Neural crest cell (in vitro differentiated cells): ENCODE results near the gene ARHGEF7. TPM values are rescaled to one million over a fixed set of nuclear protein-coding genes. Genes with fewer than 3 reads are reported as not detected.

Experiments
- DNase-seq: peaks from one replicate; pipeline ENCODE4 v3.0.0; 2021; ENCODE audit warnings: low read depth, mixed read lengths, low spot score
- H3K27ac Mint-ChIP-seq: one replicate; pipeline ENCODE4 v1.8.0; 2021; ENCODE audit warnings: mild to moderate bottlenecking, mixed read lengths; ENCODE audit not compliant: unreplicated experiment
- H3K27me3 Mint-ChIP-seq: 2 replicates; pipeline ENCODE4 v1.8.0; 2021; ENCODE audit warnings: low read depth, mild to moderate bottlenecking, mixed read lengths
- H3K36me3 Mint-ChIP-seq: 2 replicates; pipeline ENCODE4 v1.8.0; 2021; ENCODE audit warnings: low read depth, mild to moderate bottlenecking, mixed read lengths
- H3K4me1 Mint-ChIP-seq: 2 replicates; pipeline ENCODE4 v1.8.0; 2021; ENCODE audit warnings: mixed read lengths
- H3K4me3 Mint-ChIP-seq: one replicate; pipeline ENCODE4 v1.8.0; 2021; ENCODE audit warnings: mild to moderate bottlenecking, mixed read lengths
- H3K9me3 Mint-ChIP-seq: 2 replicates; pipeline ENCODE4 v1.8.0; 2021; ENCODE audit warnings: mixed read lengths
- CTCF ChIP-seq: fragments of 200-600 bp; sonication (generic); conservative IDR thresholded peaks from 2 replicates; pipeline ENCODE4 v1.5.0; 2021; ENCODE audit warnings: antibody characterized with exemption, mild to moderate bottlenecking
- total RNA-seq: library from RNA; stranded (reverse); gene quantifications from 2 replicates; pipeline ENCODE4 v1.2.1, GENCODE V29; 2021

ARHGEF7 gene
- total RNA-seq, 1 donor from 2014 or later, result 77.3 TPM

GRCh38 chr13:111251646-111252445, 136.7 kb downstream of the ARHGEF7 start:
- DNase-seq, result no peak
- Mint-ChIP-seq H3K4me3 (no peak overlapping the region), H3K36me3 (peaks cover 58% of the 10 kb centered on the region), H3K4me1 (peaks cover 33% of the 10 kb centered on the region), H3K27me3 (no peaks in the 10 kb centered on the region), H3K27ac (peak overlapping the region; percentile 88), H3K9me3 (no peaks in the 10 kb centered on the region)
- no peak for TF ChIP-seq CTCF

- H3K9me3 Mint-ChIP-seq, result no peaks in the 10 kb centered on the region
- no peak overlapping the region for H3K27ac Mint-ChIP-seq
Measured at GRCh38 chr13:111252446-111253364, 137.6 kb downstream of the ARHGEF7 start.

DNA sequence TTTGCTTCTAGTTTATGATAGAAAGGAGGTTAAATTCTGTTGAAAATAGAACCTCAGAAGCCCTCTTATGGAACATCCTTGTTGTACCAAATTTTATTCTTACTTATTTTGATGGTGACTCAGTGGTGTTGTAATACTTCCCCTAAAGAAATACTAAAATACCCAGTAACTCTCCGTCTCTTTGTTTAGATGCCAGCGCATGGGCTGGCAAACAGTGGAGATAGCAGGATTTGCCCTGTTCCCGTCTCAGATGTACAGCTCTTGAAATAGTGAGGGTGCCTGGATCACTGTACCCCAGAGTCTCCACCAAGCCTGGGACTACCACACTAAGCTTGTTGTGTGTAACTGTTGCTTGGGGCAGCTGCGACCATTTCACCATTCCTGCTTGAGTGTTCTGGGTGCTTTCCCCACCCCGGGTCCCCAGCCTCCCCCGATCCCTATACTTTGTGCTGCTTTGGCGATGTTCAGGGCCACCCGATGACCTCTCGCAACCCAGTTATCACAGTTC, 138.3 kb downstream of the ARHGEF7 start:
- TF ChIP-seq CTCF, result no peak
- no peak for DNase-seq
- H3K4me1 Mint-ChIP-seq, result peaks cover 33% of the 10 kb centered on the region
- peak overlapping the region; percentile 29 for H3K27ac Mint-ChIP-seq
- H3K27me3 Mint-ChIP-seq, result no peaks in the 10 kb centered on the region
- H3K9me3 Mint-ChIP-seq, result no peaks in the 10 kb centered on the region
- peaks cover 56% of the 10 kb centered on the region for H3K36me3 Mint-ChIP-seq
- no peak overlapping the region for H3K4me3 Mint-ChIP-seq

More at GRCh38 chr13:111252446-111253364, 137.6 kb downstream of the ARHGEF7 start:
- Mint-ChIP-seq H3K4me1 (peaks cover 33% of the 10 kb centered on the region), H3K27me3 (no peaks in the 10 kb centered on the region), H3K4me3 (no peak overlapping the region), H3K36me3 (peaks cover 57% of the 10 kb centered on the region)
- no peak for TF ChIP-seq CTCF
- DNase-seq, result no peak

GRCh38 chr13:111255228-111255790, 140.2 kb downstream of the ARHGEF7 start:
- peaks cover 65% of the 10 kb centered on the region for H3K36me3 Mint-ChIP-seq
- H3K27me3 Mint-ChIP-seq, result no peaks in the 10 kb centered on the region
- peaks cover 20% of the 10 kb centered on the region for H3K4me1 Mint-ChIP-seq
- no peak overlapping the region for H3K4me3 Mint-ChIP-seq
- H3K9me3 Mint-ChIP-seq, result peaks cover 3% of the 10 kb centered on the region
- no peak for TF ChIP-seq CTCF
- H3K27ac Mint-ChIP-seq, result no peak overlapping the region
- DNase-seq, result no peak

- Mint-ChIP-seq H3K4me3 (no peak overlapping the region), H3K4me1 (peaks cover 9% of the 10 kb centered on the region), H3K27ac (no peak overlapping the region), H3K27me3 (no peaks in the 10 kb centered on the region), H3K9me3 (peaks cover 3% of the 10 kb centered on the region), H3K36me3 (peaks cover 58% of the 10 kb centered on the region)
- no peak for TF ChIP-seq CTCF
- no peak for DNase-seq
Measured at GRCh38 chr13:111256458-111256857, 141.3 kb downstream of the ARHGEF7 start.
